GM12872 (cell line): ENCODE data around the gene DXO.

ENCODE experiments used
- CTCF ChIP-seq: IDR thresholded peaks from 3 replicates; pipeline ENCODE4 v1.5.1; 2011; ENCODE audit warnings: low read depth, mild to moderate bottlenecking, low read length, moderate library complexity; ENCODE audit not compliant: insufficient read depth

Gene DXO

DNA sequence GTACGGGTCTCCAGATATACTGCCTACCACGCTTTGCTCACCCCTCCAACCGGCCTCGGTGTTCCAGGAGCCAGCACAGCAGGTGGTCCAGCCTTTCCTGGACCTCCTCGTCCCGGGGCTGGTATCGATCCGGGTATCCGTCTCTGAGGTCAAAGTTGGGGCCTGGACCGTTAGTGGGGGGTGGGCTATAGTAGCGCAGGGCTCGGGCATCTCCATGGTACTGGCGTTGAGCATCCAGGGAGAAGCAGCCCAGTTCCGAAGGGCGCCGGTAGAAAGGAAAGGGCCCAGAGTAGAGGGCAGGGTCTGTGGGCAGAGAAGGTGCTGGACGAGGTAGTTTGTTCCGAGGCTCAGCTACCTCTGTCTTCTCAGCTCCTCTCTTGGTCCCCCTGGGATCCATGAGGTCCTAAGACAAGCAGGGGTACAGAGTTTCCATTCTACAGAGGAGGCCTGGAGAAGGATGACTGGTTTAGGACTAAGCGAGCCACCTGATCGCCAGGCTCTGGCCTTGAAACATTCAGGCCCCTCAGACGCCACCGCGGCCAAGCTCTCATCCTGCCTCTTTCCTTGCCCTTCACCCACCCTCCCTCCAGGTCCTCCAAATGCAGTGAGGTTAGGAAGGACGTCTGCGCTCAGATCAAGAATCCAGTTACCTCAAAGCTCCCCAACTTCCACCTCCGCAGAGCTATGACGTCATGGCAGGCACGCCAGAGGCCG lies 502 bp downstream of the DXO start:
- no peak for TF ChIP-seq CTCF

- no peak for TF ChIP-seq CTCF
Observed at GRCh38 chr6:31970604-31971271, 1.2 kb downstream of the DXO start.

DNA sequence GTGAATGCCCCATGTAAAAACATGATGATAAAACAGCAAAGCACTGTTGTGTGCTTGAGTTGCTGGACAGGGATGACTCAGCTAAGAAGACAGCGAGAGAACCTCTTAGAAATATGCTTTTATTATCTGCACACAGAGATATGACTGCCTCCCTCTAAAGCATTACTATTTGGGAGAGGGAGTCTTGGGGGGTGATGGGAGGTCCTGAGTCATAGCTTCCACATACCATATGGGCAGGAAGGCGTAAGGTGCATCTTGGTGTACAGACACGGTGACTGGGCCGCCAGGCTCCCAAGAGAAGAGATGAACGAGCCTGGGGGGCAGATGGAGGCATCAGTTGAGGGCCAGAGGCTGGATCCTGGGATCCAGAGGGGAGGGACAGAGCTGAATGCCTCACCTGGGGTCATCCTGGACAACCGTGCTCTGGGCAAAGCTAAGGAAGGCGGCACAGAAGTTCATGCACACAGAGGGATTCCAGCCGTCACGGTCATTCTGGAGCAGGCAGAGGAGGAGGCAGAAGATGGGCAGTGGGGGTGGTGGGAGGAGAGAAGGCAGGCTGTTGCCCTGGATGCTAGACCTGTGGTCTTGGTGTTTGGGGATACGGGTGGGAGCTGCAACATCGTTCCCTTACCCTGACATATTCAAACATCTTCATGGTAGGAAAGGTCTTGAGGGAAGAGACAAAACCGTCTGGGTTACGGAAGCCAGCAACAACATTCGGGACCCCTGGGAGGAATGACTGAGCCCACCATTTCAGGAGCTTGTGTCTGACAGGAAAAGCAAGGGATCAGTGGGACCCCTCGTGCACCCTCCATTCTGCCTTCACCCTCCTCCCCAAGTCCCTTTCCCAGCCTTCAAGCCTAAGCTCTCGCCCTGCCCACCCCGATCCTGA lies 2.0 kb downstream of the DXO start:
- TF ChIP-seq CTCF, result no peak

DNA sequence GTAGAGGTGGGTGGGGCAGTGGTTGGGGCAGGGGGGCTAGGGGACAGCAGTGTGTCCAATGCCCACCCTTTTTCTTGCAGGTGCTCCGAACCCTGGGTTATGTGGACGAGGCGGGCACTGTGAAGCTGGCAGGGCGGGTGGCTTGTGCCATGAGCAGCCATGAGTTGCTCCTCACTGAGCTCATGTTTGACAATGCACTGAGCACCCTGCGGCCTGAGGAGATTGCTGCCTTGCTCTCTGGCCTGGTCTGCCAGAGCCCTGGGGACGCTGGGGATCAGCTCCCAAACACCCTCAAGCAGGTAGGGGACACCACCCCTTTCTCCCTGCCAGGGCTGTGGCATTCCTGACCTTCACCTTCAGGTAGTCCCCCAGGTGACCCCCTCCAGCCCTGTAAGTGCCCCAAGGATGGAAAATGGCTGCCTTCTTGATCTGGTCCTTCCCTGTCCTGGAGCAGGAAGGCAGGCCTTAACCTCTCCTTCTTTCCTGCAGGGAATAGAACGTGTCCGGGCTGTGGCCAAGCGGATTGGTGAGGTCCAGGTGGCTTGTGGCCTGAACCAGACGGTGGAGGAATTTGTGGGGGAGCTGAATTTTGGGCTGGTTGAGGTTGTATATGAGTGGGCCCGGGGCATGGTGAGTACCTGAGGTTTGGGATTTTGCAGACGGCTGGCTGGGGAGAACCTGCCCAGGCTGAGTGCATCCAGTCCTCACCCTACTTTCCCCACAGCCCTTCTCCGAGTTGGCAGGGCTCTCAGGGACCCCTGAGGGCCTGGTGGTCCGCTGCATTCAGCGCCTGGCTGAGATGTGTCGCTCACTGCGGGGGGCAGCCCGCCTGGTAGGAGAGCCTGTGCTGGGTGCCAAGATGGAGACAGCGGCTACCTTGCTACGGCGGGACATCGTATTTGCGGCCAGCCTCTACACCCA lies 2.9 kb downstream of the DXO start:
- no peak for TF ChIP-seq CTCF

GRCh38 chr6:31968326-31968725 lies 3.6 kb downstream of the DXO start:
- no peak for TF ChIP-seq CTCF

DNA sequence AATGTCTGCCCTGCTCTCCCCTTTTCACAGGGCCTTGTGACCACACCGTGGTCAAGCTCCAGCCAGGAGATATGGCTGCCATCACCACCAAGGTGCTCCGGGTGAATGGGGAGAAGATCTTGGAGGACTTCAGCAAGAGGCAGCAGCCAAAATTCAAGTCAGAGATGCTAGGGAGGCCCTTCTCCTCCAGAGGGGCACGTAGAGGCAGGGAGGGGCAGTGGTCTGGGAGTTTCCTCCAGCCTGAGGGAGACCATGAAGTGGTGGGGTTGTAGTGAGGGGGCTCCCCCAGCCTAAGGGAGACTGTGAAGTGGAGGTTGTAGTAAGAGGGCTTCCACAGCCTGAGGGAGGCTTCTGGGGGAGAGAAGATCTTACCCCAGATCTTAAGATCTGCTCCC lies 4.0 kb downstream of the DXO start:
- no peak for TF ChIP-seq CTCF
